Measurements from ENCODE around the gene SLC16A14.

The SLC16A14 gene

GRCh38 chr2:230012267-230012884 is 56.3 kb downstream of the SLC16A14 start:
- no peak overlapping the region for H3K4me3 ChIP-seq (ENCODE audit: low read depth, low read length)
- in situ Hi-C loops (cut with HindIII; ENCODE audit: low sequenced_read_pairs), result no loop called here
- DNase-seq (ENCODE audit: low read depth), result no peak
- no peak for TF ChIP-seq CTCF (IDR thresholded peaks at IDR 0.05; ENCODE audit: low read depth, low read length, missing control alignments)

GRCh38 chr2:230011617-230012016 is 57.1 kb downstream of the SLC16A14 start:
- in situ Hi-C loops (cut with HindIII; ENCODE audit: low sequenced_read_pairs), result no loop called here
- no peak for DNase-seq (ENCODE audit: low read depth)
- TF ChIP-seq CTCF (IDR thresholded peaks at IDR 0.05; ENCODE audit: low read depth, low read length, missing control alignments), result no peak
- H3K4me3 ChIP-seq (ENCODE audit: low read depth, low read length), result no peak overlapping the region

- no peak for TF ChIP-seq CTCF (IDR thresholded peaks at IDR 0.05; ENCODE audit: low read depth, low read length, missing control alignments)
- DNase-seq (ENCODE audit: low read depth), result no peak
- in situ Hi-C loops (cut with HindIII; ENCODE audit: low sequenced_read_pairs), result no loop called here
- no peak overlapping the region for H3K4me3 ChIP-seq (ENCODE audit: low read depth, low read length)
Measured at GRCh38 chr2:230010501-230010900, 58.2 kb downstream of the SLC16A14 start.

- in situ Hi-C loops (cut with HindIII; ENCODE audit: low sequenced_read_pairs), result no loop called here
- no peak overlapping the region for H3K4me3 ChIP-seq (ENCODE audit: low read depth, low read length)
- no peak for DNase-seq (ENCODE audit: low read depth)
- TF ChIP-seq CTCF (IDR thresholded peaks at IDR 0.05; ENCODE audit: low read depth, low read length, missing control alignments), result no peak
Measured at GRCh38 chr2:230008708-230009066, 60.0 kb downstream of the SLC16A14 start.

- in situ Hi-C loops (cut with HindIII; ENCODE audit: low sequenced_read_pairs), result no loop called here
- peak; percentile 60 for DNase-seq (ENCODE audit: low read depth)
- H3K4me3 ChIP-seq (ENCODE audit: low read depth, low read length), result no peak overlapping the region
- peak; percentile 79 for TF ChIP-seq CTCF (IDR thresholded peaks at IDR 0.05; ENCODE audit: low read depth, low read length, missing control alignments)
Measured at GRCh38 chr2:230007931-230008707, 60.6 kb downstream of the SLC16A14 start.

- TF ChIP-seq CTCF (IDR thresholded peaks at IDR 0.05; ENCODE audit: low read depth, low read length, missing control alignments), result no peak
- no peak overlapping the region for H3K4me3 ChIP-seq (ENCODE audit: low read depth, low read length)
- in situ Hi-C loops (cut with HindIII; ENCODE audit: low sequenced_read_pairs), result no loop called here
- DNase-seq (ENCODE audit: low read depth), result no peak
Measured at GRCh38 chr2:230000118-230000841, 68.4 kb downstream of the SLC16A14 start.
